Measurements from ENCODE around the gene SOHLH1. TPM values are rescaled to one million over a fixed set of nuclear protein-coding genes. Genes with fewer than 3 reads are reported as not detected.

Gene SOHLH1
- total and polyA plus RNA-seq, 10 of the 15 experiments (the other 5 are each of a cell fraction or from before 2014, with no cell fraction given) = not detected

DNA sequence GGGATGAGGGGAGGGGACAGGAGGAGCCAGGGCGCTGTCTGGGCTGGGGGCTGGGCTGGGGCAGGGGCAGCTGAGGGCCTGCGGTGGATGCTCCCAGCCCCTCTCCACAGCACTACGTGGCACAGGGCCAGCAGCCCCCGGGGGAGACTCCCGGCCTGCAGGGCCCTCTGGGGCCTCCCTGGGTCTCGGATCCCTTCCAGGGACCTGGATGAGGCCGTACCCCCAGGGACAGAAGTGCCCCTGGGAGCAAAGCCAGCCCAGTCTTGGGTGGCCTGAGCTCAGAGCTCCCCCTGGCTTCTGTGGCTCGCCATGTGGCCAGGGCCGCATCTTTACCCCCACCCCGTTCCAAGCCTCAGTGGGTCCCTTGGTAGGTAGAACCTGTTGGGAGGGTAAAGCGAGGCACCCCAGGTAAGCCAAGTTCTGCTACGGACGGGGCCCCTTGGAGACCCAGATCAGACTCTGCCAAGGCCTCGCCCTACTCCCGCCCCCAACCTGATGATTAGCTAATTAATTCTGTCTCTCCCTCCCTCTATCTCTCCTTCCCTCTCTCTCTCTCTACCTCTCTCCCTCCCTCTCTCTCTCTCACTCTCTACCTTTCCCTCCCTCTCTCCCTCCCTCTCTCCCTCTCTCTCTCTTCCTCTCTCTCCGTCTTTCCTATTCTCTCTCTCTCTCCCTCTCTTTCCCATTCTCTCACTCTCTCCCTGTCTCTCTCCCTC lies 27.0 kb upstream of the SOHLH1 start:
- Histone ChIP-seq H3K4me3 (no peak overlapping the region), H3K27ac (ENCODE audit: control insufficient read depth, insufficient read depth) (no peak overlapping the region), H3K9me3 (replicated peaks; ENCODE audit: control insufficient read depth, insufficient read depth, low read length) (no peaks in the 10 kb centered on the region), H3K4me1 (ENCODE audit: control insufficient read depth, insufficient read depth, low read length) (no peaks in the 10 kb centered on the region), H3K27me3 (replicated peaks in 1 of 2; ENCODE audit: control insufficient read depth in 2 of 2, insufficient read depth in 2 of 2, low read length in 1 of 2) (no peaks in the 10 kb centered on the region; a peak in 1 of 4 replicates), H2AFZ (ENCODE audit: control insufficient read depth, low read depth, low read length) (no peak overlapping the region), H4K20me1 (ENCODE audit: control insufficient read depth, insufficient read depth) (no peaks in the 10 kb centered on the region), H3K79me2 (ENCODE audit: control insufficient read depth, insufficient read depth, low read length) (no peaks in the 10 kb centered on the region), H3K4me2 (ENCODE audit: control insufficient read depth, insufficient read depth) (no peak overlapping the region), H3K36me3 (ENCODE audit: control insufficient read depth in 2 of 2, insufficient read depth in 2 of 2, low read length in 1 of 2) (no peaks in the 10 kb centered on the region), H3K9ac (ENCODE audit: control insufficient read depth, insufficient read depth, low read length) (no peak overlapping the region)
- RAD21 ChIA-PET (ENCODE audit: unreplicated experiment) = no interaction called here
- TF ChIP-seq RFX5 (IDR thresholded peaks at IDR 0.05; ENCODE audit: low read depth, low read length) (no peak), CHD2 (IDR thresholded peaks at IDR 0.05; ENCODE audit: borderline replicate concordance, low read depth, low read length) (no peak)
- TF ChIP-seq, protein P1, sequence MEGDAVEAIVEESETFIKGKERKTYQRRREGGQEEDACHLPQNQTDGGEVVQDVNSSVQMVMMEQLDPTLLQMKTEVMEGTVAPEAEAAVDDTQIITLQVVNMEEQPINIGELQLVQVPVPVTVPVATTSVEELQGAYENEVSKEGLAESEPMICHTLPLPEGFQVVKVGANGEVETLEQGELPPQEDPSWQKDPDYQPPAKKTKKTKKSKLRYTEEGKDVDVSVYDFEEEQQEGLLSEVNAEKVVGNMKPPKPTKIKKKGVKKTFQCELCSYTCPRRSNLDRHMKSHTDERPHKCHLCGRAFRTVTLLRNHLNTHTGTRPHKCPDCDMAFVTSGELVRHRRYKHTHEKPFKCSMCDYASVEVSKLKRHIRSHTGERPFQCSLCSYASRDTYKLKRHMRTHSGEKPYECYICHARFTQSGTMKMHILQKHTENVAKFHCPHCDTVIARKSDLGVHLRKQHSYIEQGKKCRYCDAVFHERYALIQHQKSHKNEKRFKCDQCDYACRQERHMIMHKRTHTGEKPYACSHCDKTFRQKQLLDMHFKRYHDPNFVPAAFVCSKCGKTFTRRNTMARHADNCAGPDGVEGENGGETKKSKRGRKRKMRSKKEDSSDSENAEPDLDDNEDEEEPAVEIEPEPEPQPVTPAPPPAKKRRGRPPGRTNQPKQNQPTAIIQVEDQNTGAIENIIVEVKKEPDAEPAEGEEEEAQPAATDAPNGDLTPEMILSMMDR (IDR thresholded peaks at IDR 0.05 in 2 of 3, conservative IDR thresholded peaks at IDR 0.05 in 1 of 3; ENCODE audit: control insufficient read depth in 2 of 3, extremely low read depth in 1 of 3, insufficient read depth in 1 of 3, low read depth in 3 of 3, low read length in 3 of 3) = peak in 2 of 3 experiments; percentile 7 to 18; a peak in 1 of 6 replicates
- no peak; the same call in 2 of the 3 replicates for ATAC-seq
- no peak for DNase-seq (ENCODE audit: low read depth, low spot score)
- no peak for FAIRE-seq
- CTCF ChIA-PET = no interaction called here
- in situ Hi-C loops (cut with MboI) (no loop called here), intact Hi-C loops (cut with micrococcal nuclease; ENCODE audit: unreplicated experiment) (no loop called here)
- POLR2A ChIA-PET = no interaction called here
- WGBS (ENCODE audit: insufficient coverage, insufficient replicate concordance, low lambda C conversion rate, missing lambda C conversion rate) = 15% methylated on average over 14 of the region's 16 CpGs
- BruUV-seq (replicated peaks) = no TSS peak
- SMC1A ChIA-PET (ENCODE audit: uncharacterized antibody, unreplicated experiment) = no interaction called here

DNA sequence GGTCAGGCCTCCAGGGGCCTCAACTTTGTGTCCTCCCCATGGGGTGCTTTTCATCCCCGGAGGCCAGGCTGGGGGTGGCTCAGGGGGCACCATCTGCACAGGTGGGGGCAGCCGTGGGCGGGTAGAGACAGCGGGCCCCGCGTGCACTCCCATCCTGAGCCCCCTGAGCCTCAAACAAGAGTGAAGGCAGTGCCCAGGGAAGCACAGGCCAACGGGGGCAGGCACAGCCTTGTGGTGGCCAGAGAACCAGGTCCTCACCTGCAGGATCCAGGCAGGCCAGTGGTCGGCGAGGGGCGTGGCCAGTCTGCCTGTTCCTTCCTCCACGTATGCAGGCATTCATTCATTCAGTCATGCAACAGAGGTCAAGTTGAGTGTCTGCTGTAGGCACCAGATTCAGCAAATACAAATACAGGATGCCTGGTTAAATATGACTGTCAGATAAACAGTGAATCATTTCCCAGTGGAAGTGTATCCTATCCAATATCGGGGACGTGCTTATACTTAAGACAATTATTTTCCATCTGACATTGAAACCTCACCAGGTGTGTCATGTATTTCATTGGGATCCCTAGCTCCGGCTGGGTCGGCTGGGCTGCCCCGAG lies 25.0 kb upstream of the SOHLH1 start:
- H3K36me3 ChIP-seq (ENCODE audit: control insufficient read depth in 2 of 2, insufficient read depth in 2 of 2, low read length in 1 of 2) = no peaks in the 10 kb centered on the region
- no peak overlapping the region for H3K27ac ChIP-seq (ENCODE audit: control insufficient read depth, insufficient read depth)
- no peaks in the 10 kb centered on the region for H3K9me3 ChIP-seq (replicated peaks; ENCODE audit: control insufficient read depth, insufficient read depth, low read length)
- no peaks in the 10 kb centered on the region; a peak in 1 of 4 replicates for H3K27me3 ChIP-seq (replicated peaks in 1 of 2; ENCODE audit: control insufficient read depth in 2 of 2, insufficient read depth in 2 of 2, low read length in 1 of 2)
- H4K20me1 ChIP-seq (ENCODE audit: control insufficient read depth, insufficient read depth) = no peaks in the 10 kb centered on the region
- no peak overlapping the region for H3K4me2 ChIP-seq (ENCODE audit: control insufficient read depth, insufficient read depth)
- FAIRE-seq (no peak), DNase-seq (ENCODE audit: low read depth, low spot score) (no peak), ATAC-seq (no peak)
- TF ChIP-seq DPF2 (IDR thresholded peaks at IDR 0.05) (no peak), HDGF (IDR thresholded peaks at IDR 0.05) (no peak)
- BruUV-seq (replicated peaks) = no TSS peak
- no peaks in the 10 kb centered on the region for H3K79me2 ChIP-seq (ENCODE audit: control insufficient read depth, insufficient read depth, low read length)
- H2AFZ ChIP-seq (ENCODE audit: control insufficient read depth, low read depth, low read length) = no peak overlapping the region
- ChIA-PET RAD21 (ENCODE audit: unreplicated experiment) (no interaction called here), SMC1A (ENCODE audit: uncharacterized antibody, unreplicated experiment) (no interaction called here), POLR2A (no interaction called here), CTCF (no interaction called here)
- intact Hi-C loops (cut with micrococcal nuclease; ENCODE audit: unreplicated experiment) (no loop called here), in situ Hi-C loops (cut with MboI) (no loop called here)
- WGBS (ENCODE audit: insufficient coverage, insufficient replicate concordance, low lambda C conversion rate, missing lambda C conversion rate) = 34% methylated on average over 14 of the region's 16 CpGs
- no peaks in the 10 kb centered on the region for H3K4me1 ChIP-seq (ENCODE audit: control insufficient read depth, insufficient read depth, low read length)
- H3K4me3 ChIP-seq = no peak overlapping the region
- H3K9ac ChIP-seq (ENCODE audit: control insufficient read depth, insufficient read depth, low read length) = no peak overlapping the region

All from GM12878 (cell line).